ENCODE results near the gene PURB. TPM values are rescaled to one million over a fixed set of nuclear protein-coding genes. Genes with fewer than 3 reads are reported as not detected.

The PURB gene
- polyA plus RNA-seq, 3 donors: 3.0 to 13.0 (median 3.0) TPM

DNA sequence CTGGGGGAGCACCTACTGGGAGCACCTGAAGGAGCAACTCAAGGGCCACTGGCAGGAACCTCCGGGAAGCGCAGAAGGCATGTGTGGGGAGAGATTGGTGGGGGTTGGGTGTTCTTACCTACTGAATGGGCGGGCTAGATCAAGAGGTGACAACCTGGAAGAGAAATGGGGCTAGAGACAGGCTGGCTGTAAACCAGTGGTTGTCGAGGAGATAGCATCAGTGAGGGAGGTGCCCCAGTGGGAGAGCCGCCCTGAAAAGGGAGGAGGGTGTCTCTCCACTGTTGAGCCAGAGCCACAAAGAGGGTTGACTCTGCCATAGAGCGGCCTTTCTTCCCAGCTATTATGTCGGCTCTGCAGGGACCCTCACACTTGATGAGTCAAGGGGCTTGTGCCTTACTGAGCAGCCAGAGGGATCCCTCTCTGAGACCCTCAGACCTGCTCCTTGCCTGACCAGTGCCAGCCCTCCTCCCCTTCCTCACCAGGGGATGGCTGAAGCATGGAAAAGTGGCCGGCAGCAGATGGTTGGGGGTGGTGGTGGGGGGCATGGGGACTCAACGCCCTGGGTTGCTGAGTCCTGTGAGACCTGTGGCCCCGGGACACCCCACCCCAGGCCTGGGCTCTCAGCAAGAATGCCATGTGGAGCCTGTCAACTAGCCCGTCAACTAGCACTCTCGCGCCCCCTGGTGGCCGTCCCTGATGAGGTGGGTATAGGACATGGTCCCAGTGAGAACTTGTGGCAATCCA, 36.4 kb upstream of the PURB start:
- H2AFZ ChIP-seq (ENCODE audit: insufficient read depth, low read depth, low read length, poor library complexity, severe bottlenecking): peak overlapping the region; percentile 54
- no peak overlapping the region for H3K4me2 ChIP-seq (replicated peaks; ENCODE audit: extremely low read depth, low read length, poor library complexity, severe bottlenecking)
- Mint-ChIP-seq H3K36me3 (no peaks in the 10 kb centered on the region), H3K4me3 (no peak overlapping the region), H3K27me3 (ENCODE audit: low read depth in 3 of 3) (peaks cover 0 to 3% (median 0%) of the 10 kb centered on the region in 3 donors), H3K27ac (peak overlapping the region in 2 of 7 donors; percentile 21 to 80), H3K9me3 (peaks cover 0 to 4% (median 0%) of the 10 kb centered on the region in 7 donors), H3K4me1 (peaks cover 5% of the 10 kb centered on the region)
- DNase-seq: peak; percentile 81 to 83 (median 83)
- peaks cover 0 to 6% of the 10 kb centered on the region in 2 donors for H3K4me1 ChIP-seq (ENCODE audit: control insufficient read depth in 1 of 2, insufficient read depth in 2 of 2, low read length in 2 of 2)
- TF ChIP-seq, protein P1, sequence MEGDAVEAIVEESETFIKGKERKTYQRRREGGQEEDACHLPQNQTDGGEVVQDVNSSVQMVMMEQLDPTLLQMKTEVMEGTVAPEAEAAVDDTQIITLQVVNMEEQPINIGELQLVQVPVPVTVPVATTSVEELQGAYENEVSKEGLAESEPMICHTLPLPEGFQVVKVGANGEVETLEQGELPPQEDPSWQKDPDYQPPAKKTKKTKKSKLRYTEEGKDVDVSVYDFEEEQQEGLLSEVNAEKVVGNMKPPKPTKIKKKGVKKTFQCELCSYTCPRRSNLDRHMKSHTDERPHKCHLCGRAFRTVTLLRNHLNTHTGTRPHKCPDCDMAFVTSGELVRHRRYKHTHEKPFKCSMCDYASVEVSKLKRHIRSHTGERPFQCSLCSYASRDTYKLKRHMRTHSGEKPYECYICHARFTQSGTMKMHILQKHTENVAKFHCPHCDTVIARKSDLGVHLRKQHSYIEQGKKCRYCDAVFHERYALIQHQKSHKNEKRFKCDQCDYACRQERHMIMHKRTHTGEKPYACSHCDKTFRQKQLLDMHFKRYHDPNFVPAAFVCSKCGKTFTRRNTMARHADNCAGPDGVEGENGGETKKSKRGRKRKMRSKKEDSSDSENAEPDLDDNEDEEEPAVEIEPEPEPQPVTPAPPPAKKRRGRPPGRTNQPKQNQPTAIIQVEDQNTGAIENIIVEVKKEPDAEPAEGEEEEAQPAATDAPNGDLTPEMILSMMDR (IDR thresholded peaks at IDR 0.05): peak; percentile 89
- H3K9ac ChIP-seq (ENCODE audit: insufficient read depth, low read length, poor library complexity, severe bottlenecking): no peak overlapping the region
- H3K9me3 ChIP-seq (replicated peaks in 1 of 2; ENCODE audit: control insufficient read depth in 1 of 2, insufficient read depth in 1 of 2, low read length in 2 of 2): no peaks in the 10 kb centered on the region
- no peaks in the 10 kb centered on the region for H3K36me3 ChIP-seq (replicated peaks in 1 of 2; ENCODE audit: control insufficient read depth in 1 of 2, insufficient read depth in 2 of 2, low read length in 2 of 2)
- H3K4me3 ChIP-seq (replicated peaks in 1 of 3; ENCODE audit: low read depth in 2 of 3, low read length in 3 of 3): no peak overlapping the region
- 60% methylated on average over 10 of the region's 14 CpGs for WGBS (ENCODE audit: insufficient coverage)
- H3K27me3 ChIP-seq (ENCODE audit: control insufficient read depth in 2 of 2, insufficient read depth in 2 of 2, low read length in 2 of 2): no peaks in the 10 kb centered on the region
- H3K79me2 ChIP-seq (ENCODE audit: insufficient read depth, low read length): no peaks in the 10 kb centered on the region
- H3K27ac ChIP-seq (ENCODE audit: low read depth in 1 of 2, low read length in 2 of 2): no peak overlapping the region
- intact Hi-C loops (cut with micrococcal nuclease): loop anchor here (2.0 to 5.0 kb wide), 2 partner anchors 65 to 334 kb away; no protein-coding TSS in a partner anchor
- no peaks in the 10 kb centered on the region for H4K20me1 ChIP-seq (ENCODE audit: insufficient read depth, low read length)

DNA sequence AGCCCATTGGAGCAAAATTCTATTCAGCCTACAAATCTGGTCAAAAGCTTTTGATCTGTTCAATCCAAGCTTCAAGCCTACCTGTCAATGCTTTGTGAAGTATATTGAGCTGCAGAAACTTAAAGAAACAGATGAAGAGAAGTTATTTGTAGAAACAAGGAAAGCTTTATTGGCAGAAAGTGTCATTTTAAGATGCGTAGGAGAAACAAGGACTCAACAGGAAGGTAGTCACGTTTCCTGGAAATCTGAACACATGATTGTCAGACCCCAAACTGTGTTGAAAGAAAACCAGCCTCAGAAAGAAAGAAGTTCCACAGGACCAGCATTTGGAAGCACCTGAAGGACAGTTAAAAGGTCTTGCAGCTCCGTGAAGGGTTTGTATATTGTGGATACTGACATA, 34.8 kb upstream of the PURB start:
- TF ChIP-seq, protein P1 (IDR thresholded peaks at IDR 0.05): no peak
- Histone ChIP-seq H3K4me1 (ENCODE audit: control insufficient read depth in 1 of 2, insufficient read depth in 2 of 2, low read length in 2 of 2) (peaks cover 0 to 6% of the 10 kb centered on the region in 2 donors), H3K4me3 (replicated peaks in 1 of 3; ENCODE audit: low read depth in 2 of 3, low read length in 3 of 3) (no peak overlapping the region), H2AFZ (ENCODE audit: insufficient read depth, low read depth, low read length, poor library complexity, severe bottlenecking) (no peak overlapping the region), H3K27me3 (ENCODE audit: control insufficient read depth in 2 of 2, insufficient read depth in 2 of 2, low read length in 2 of 2) (no peaks in the 10 kb centered on the region), H3K4me2 (replicated peaks; ENCODE audit: extremely low read depth, low read length, poor library complexity, severe bottlenecking) (no peak overlapping the region), H3K79me2 (ENCODE audit: insufficient read depth, low read length) (no peaks in the 10 kb centered on the region), H3K9me3 (replicated peaks in 1 of 2; ENCODE audit: control insufficient read depth in 1 of 2, insufficient read depth in 1 of 2, low read length in 2 of 2) (no peaks in the 10 kb centered on the region), H3K9ac (ENCODE audit: insufficient read depth, low read length, poor library complexity, severe bottlenecking) (no peak overlapping the region), H4K20me1 (ENCODE audit: insufficient read depth, low read length) (no peaks in the 10 kb centered on the region), H3K36me3 (replicated peaks in 1 of 2; ENCODE audit: control insufficient read depth in 1 of 2, insufficient read depth in 2 of 2, low read length in 2 of 2) (no peaks in the 10 kb centered on the region), H3K27ac (ENCODE audit: low read depth in 1 of 2, low read length in 2 of 2) (no peak overlapping the region)
- intact Hi-C loops (cut with micrococcal nuclease): loop anchor here (5.0 kb wide), 1 partner anchor 333 kb away; no protein-coding TSS in a partner anchor
- DNase-seq: no peak
- no peak overlapping the region for H3K4me3 Mint-ChIP-seq
- H3K4me1 Mint-ChIP-seq: peaks cover 5% of the 10 kb centered on the region
- peak overlapping the region in 1 of 7 donors; percentile 11 for H3K27ac Mint-ChIP-seq
- no peaks in the 10 kb centered on the region for H3K36me3 Mint-ChIP-seq
- WGBS (ENCODE audit: insufficient coverage): 76% methylated on average over 2 of the region's 3 CpGs
- H3K9me3 Mint-ChIP-seq: peaks cover 0 to 4% (median 0%) of the 10 kb centered on the region in 7 donors
- peaks cover 0 to 6% (median 0%) of the 10 kb centered on the region in 3 donors for H3K27me3 Mint-ChIP-seq (ENCODE audit: low read depth in 3 of 3)

Measured in CD14-positive monocyte (primary cell).